T47D (cell line): Measurements from ENCODE around the gene PCED1B.
"Not testable (repeated sequence)": the region's sequence is repeated elsewhere in the genome, so short reads cannot be mapped to it uniquely, and the experiment has no call there.

Experiments used
- DNase-seq, 2 experiments: peaks; one replicate each; pipeline versions ENCODE4 v3.0.0 to v3.0.0-alpha.2; 2011 to 2012; ENCODE audit warnings: low read depth in 1 of 2, low spot score in 1 of 2
- JUND ChIP-seq: IDR thresholded peaks from 2 replicates; pipeline ENCODE4 v1.6.1; 2012; ENCODE audit warnings: low read depth
- in situ Hi-C: cut with HindIII; loops from 2 replicates; pipeline ENCODE4 v1.10.0; 2016; ENCODE audit warnings: low sequenced_read_pairs, low pct_unique_long_range_greater_than_20kb

PCED1B gene, protein sequence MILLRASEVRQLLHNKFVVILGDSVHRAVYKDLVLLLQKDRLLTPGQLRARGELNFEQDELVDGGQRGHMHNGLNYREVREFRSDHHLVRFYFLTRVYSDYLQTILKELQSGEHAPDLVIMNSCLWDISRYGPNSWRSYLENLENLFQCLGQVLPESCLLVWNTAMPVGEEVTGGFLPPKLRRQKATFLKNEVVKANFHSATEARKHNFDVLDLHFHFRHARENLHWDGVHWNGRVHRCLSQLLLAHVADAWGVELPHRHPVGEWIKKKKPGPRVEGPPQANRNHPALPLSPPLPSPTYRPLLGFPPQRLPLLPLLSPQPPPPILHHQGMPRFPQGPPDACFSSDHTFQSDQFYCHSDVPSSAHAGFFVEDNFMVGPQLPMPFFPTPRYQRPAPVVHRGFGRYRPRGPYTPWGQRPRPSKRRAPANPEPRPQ

DNA sequence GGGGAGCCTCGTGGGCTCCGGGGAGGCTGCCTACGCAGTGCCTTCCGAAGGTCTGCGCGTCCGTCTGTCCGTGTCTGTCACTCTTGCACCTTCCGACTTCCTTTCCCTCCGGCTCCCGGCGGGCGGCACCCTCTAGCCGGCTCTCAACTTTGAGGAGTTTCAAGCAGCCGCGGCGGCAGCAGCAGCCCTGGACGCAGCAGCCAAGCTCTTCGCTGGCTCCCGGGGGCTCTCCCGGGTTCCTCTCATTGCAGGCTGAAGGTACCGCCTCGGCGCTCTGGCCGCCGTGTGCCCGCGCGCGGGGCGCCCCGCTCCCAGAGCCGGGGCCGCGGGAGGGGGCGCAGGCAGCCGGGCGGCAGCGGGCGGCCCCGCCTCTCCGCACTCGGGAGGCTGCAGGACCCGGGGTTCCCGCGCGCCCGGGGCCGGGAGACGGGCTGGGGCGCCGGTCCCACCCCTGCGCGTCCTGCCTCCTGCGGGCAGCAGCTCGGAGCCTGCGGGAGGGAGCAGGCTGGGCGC lies at the start of gene PCED1B, which contains the start of gene AMIGO2:
Gene PCED1B (plus strand): TSS at position 154 of the 513 bp plus-strand sequence. CDS start 155,443 bp downstream, outside the sequence.
Gene AMIGO2 (minus strand): TSS at position 492 of the 513 bp plus-strand sequence. CDS start 957 bp downstream, outside the sequence.
- TF ChIP-seq JUND: no peak
- DNase-seq: peak; percentile 54 to 83
- in situ Hi-C loops: no loop called here

DNA sequence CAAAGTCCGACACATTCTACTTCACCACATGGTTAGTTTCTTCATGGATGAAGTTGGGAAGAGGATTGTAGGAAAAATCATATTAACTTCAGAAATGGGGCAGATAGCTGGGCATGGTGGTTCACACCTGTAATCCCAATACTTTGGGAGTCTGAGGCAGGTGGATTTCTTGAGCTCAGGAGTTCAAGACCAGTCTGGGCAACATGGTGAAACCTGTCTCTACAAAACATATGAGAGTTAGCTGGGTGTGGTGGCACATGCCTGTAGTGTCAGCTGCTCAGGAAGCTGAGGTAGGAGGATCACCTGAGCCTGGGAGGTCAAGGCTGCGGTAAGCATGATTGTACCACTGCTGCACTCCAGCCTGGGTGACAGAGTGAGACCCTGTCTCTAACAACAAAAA lies 49.5 kb upstream of the PCED1B start:
- in situ Hi-C loops: no loop called here
- DNase-seq: no peak
- no peak for TF ChIP-seq JUND

DNA sequence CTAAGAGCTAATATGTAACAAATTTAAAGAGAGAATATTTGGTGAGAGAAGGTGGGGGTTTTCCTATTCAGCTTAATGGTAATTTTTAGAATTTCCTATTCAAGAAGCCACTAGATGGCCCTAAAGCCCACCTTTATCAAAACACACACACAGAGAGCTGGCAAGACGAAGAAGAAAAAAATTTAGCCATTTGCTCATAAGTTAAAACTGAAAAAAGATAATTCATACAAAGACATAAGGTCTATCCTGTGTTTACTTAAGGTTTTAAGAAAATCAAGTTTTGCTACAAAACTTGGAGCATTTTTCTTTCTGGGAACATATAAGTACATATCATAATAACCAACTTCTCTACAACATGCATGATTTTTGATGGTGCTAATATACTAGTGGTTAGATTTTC lies 46.8 kb upstream of the PCED1B start:
- no peak for TF ChIP-seq JUND
- in situ Hi-C loops: no loop called here
- DNase-seq: peak in 1 of 2 experiments; percentile 73

DNA sequence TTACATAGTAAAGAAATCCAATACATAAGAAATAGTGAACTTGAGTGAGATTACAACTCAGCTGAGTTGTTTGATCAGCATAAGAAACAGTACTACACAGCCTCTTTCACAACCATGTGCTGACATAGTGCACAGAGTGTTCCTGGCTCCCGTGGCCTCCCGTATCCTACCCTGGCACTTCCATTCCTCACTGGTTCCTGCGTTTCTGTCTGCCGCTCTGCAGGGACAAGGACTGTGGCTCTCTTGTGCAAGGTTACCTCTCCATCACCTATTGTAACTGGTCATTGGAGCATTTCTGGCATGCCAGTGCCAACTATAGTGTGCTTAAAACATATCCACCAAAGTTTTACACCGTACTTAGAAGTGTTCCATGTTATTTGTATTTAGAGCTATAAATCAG lies 46.3 kb upstream of the PCED1B start:
- TF ChIP-seq JUND: no peak
- in situ Hi-C loops: no loop called here
- DNase-seq: peak in 1 of 2 experiments; percentile 23

DNA sequence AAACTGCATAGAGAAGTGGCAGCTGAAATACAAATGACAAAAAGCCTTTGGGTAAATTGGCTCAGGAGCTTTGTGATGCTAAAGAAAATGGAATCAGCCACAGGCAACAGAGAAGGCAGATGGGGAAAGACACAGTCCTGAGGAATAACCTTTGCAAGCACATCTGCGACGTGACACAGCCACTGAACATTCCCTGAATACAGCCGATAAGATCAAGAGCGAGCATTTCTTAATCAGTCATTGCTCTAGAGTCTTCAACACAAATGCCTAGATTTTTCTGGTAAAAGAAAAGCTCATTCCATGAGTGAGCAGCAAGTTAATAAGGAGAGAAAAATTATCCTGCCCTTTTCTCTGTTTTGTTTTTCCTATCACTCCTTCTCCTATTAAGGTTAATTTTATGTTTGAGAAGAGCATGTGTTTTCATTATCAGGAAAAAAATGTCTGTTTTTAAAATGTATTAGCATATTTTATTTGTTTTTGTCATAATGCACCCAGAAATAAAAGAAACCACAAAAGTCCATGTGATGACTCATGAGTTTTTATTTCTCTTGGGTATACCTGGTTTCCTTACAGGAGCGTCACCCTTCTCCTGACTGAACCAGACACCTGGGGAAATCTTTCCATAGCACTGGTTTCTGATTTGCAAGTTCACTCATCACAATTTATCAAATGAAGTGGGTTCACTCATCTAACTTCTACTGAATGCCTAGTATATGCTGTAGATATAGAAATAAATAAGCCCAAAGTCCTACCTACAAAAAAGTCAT lies 45.4 kb upstream of the PCED1B start:
- TF ChIP-seq JUND: no peak
- in situ Hi-C loops: no loop called here
- DNase-seq: peak in 1 of 2 experiments; percentile 11

DNA sequence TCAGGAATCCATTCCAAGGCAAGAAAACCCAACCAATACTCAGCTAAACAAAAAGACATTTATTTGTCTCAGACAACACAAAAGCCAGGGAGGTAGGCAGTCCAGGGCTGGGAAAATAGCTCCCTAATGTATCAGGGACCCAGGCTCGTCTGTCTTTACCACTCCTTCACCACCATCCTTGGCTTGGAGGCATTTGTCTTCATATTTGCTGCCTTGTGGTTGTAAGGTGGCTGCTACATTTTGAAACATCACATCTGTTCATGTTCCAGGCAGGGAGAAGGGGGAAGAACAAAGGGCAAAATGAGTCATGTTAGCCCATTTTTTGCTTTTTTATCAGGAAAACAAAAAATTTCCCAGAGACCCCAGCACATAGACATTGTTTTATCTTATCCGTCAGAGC lies 44.8 kb upstream of the PCED1B start:
- in situ Hi-C loops: no loop called here
- no peak for DNase-seq
- TF ChIP-seq JUND: no peak

DNA sequence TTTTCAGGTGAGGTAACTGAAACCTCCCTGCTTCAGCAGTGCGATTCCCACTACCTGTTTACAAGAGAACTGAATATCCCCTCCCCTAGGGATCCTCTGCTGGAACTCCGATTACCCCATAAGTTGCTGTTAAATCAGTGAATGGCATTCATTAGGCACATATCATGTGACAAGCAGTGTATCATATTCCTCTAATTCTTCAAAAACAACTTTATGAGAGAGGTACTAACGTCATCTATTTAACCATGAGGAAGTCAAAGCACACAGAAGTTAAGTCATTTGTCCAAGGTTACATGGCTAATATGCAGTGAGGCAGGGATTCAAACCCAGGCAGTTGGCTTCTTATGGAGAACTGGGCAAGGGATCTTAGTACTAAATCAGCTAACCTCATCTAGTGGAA lies 43.9 kb upstream of the PCED1B start:
- no peak for TF ChIP-seq JUND
- DNase-seq: no peak
- in situ Hi-C loops: no loop called here

DNA sequence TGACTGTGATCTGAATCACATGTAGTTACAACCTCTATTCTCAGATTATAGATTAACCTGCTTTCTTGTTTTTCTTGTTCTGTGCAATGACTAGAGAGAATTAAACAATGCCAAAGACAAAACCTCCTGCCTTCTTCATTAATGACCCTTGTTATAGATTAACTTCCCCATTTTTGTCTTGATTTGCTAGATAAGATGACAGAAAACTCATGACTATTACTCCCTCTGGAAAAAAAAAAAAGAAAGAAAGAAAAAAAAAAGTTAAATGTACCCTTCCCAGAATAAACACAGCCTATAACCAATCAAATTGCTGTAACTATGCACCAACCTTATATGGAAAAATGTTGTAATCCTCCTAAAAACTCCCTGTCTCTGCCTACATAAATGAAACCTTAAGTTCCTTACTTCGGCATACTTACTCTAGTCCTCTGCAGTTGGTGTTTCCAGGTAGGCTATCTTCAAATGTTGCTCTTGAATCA lies 41.1 kb upstream of the PCED1B start:
- TF ChIP-seq JUND: no peak
- DNase-seq: peak in 1 of 2 experiments; percentile 15
- in situ Hi-C loops: no loop called here

DNA sequence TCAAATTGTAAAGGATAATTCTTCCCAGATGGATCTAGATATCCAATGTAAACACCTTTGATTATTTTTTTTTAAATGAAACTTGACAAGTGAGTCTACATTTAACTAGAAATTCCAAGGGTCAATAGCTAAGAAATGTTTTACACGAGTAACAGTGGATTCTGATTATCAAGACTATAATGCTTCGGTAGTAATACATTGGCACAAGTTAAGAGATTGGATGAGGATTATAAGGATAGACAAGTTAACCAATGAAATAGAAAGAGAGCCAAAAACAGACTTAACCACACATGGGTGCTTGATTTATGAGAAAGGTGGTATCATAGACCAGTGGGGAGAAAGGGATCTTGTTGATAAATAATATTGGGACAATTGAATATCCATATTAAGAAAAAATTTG lies 40.3 kb upstream of the PCED1B start:
- no peak for TF ChIP-seq JUND
- DNase-seq: no peak
- in situ Hi-C loops: no loop called here

DNA sequence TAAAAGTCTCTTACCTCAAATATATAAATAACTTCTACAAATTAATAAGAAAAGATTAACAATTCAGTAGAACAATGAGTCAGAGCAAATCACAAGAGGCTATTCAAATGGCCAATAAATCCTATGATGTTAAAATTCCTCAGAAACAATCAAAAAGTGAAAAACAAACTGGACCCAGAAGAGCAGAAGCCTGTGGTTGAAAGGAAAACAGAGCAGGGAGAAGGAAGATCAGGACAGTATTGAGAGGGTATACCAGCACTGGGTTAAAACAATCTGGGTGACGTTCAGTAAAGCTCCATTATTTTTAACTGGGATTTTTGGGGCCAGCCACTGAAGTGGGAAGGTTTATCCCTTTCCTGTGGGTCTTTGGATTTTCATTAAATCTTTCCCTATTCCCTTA lies 39.7 kb upstream of the PCED1B start:
- DNase-seq: no peak
- TF ChIP-seq JUND: no peak
- in situ Hi-C loops: no loop called here

DNA sequence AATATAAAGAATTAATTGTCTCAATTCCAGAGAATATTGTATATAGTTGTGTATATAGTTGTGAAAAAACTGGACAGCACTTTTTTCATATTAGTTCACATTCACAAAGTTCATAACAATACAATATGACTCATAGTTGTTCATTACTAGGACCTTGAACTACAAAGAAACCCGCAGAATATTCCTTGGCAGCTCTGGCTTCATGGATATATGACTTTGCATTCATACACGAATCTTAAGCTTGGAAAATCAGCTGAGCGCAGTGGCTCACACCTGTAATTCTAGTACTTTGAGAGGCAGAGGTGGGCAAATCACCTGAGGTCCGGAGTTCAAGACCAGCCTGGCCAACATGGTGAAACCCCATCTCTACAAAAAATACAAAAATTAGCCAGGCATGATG lies 38.1 kb upstream of the PCED1B start:
- TF ChIP-seq JUND: no peak
- in situ Hi-C loops: no loop called here

DNA sequence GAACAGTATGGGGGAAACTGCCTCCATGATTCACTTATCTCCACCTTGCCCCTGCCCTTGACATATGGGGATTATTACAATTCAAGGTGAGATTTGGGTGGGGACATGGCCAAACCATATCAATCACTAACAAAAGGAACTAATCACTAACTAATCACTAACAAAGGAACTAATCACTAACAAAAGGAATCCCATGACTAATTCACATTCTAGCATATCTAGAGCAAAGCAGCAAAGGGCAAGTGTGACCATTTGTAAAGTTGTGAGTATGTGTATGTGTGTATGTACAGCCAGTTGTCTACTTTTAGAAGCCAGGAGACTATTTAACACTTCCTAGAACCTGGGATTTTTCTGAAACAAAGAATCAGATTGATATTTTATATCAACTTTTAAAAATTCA lies 30.9 kb upstream of the PCED1B start:
- no peak for TF ChIP-seq JUND
- no peak for DNase-seq
- in situ Hi-C loops: no loop called here

More for the DNA sequence above, 38.1 kb upstream of the PCED1B start:
- DNase-seq: no peak

DNA sequence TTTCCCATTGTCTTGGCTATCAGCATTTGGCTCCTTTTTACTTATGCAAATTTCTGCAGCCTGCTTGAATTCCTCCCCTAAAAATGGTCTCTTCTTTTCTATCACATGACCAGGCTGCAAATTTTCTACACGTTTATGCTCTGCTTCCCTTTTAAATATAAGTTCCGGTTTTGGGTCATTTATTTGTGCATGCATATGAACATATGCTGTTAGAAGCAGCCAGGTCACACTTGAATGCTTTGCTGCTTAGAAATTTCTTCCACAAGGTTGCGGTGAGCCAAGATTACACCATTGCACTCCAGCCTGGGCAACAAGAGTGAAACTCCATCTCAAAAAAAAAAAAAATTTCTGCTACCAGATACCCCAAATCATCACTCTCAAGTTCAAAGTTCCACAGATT lies 28.1 kb upstream of the PCED1B start:
- DNase-seq, in situ Hi-C loops: not testable (repeated sequence)
